ENCODE measurements around the gene CCDC7.

The CCDC7 gene

DNA sequence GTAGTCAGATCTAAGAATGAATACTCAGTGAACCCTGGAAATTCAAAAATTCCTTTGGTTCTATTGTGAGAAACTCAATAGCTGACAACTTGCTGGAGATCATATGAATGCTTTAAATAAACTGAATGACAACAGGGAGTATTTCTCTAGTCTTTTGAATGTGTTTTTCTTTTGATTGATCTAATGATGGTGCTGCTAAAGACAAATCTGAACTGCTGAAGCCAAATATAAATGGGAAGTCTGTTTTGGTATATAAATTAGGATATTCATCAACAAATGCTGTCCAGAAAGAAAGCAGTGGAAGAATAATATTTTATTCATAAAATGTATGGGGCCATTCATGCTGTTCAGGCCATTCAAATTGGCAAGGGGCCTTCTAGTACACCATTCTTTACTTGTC, 432.7 kb downstream of the CCDC7 start:
- Histone ChIP-seq H3K36me3 (ENCODE audit: insufficient read depth, low read length) (no peaks in the 10 kb centered on the region), H3K4me3 (ENCODE audit: low read length, poor library complexity, severe bottlenecking) (no peak overlapping the region), H3K9me2 (replicated peaks; ENCODE audit: low read depth, low read length) (no peaks in the 10 kb centered on the region), H3K4me1 (ENCODE audit: insufficient read depth, low read length, poor library complexity, severe bottlenecking) (no peaks in the 10 kb centered on the region), H3K9me3 (ENCODE audit: insufficient read depth, low read depth, low read length) (no peaks in the 10 kb centered on the region), H3K27me3 (ENCODE audit: insufficient read depth, low read length, poor library complexity, severe bottlenecking) (no peaks in the 10 kb centered on the region), H4K20me1 (ENCODE audit: insufficient read depth, low read length, poor library complexity, severe bottlenecking) (no peaks in the 10 kb centered on the region), H3F3A (ENCODE audit: low read depth) (no peaks in the 10 kb centered on the region), H3K4me2 (ENCODE audit: low read depth, low read length, poor library complexity, severe bottlenecking) (no peak overlapping the region), H3K9ac (ENCODE audit: low read depth, low read length, poor library complexity, severe bottlenecking) (no peak overlapping the region), H2AFZ (ENCODE audit: low read length) (no peak overlapping the region), H3K79me2 (ENCODE audit: insufficient read depth, low read length) (no peaks in the 10 kb centered on the region)
- TF ChIP-seq, protein P1, sequence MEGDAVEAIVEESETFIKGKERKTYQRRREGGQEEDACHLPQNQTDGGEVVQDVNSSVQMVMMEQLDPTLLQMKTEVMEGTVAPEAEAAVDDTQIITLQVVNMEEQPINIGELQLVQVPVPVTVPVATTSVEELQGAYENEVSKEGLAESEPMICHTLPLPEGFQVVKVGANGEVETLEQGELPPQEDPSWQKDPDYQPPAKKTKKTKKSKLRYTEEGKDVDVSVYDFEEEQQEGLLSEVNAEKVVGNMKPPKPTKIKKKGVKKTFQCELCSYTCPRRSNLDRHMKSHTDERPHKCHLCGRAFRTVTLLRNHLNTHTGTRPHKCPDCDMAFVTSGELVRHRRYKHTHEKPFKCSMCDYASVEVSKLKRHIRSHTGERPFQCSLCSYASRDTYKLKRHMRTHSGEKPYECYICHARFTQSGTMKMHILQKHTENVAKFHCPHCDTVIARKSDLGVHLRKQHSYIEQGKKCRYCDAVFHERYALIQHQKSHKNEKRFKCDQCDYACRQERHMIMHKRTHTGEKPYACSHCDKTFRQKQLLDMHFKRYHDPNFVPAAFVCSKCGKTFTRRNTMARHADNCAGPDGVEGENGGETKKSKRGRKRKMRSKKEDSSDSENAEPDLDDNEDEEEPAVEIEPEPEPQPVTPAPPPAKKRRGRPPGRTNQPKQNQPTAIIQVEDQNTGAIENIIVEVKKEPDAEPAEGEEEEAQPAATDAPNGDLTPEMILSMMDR (conservative IDR thresholded peaks at IDR 0.05; ENCODE audit: low read length), result no peak
- no peak for TF ChIP-seq EZH2phosphoT487 (IDR thresholded peaks at IDR 0.05; ENCODE audit: borderline replicate concordance)

GRCh38 chr10:32882076-32882475, 436.1 kb downstream of the CCDC7 start:
- Histone ChIP-seq H3F3A (ENCODE audit: low read depth) (no peaks in the 10 kb centered on the region), H3K27me3 (ENCODE audit: insufficient read depth, low read length, poor library complexity, severe bottlenecking) (no peaks in the 10 kb centered on the region), H3K9me2 (replicated peaks; ENCODE audit: low read depth, low read length) (no peaks in the 10 kb centered on the region), H3K36me3 (ENCODE audit: insufficient read depth, low read length) (no peaks in the 10 kb centered on the region), H3K4me3 (ENCODE audit: low read length, poor library complexity, severe bottlenecking) (no peak overlapping the region), H3K4me2 (ENCODE audit: low read depth, low read length, poor library complexity, severe bottlenecking) (no peak overlapping the region), H2AFZ (ENCODE audit: low read length) (no peak overlapping the region), H3K9ac (ENCODE audit: low read depth, low read length, poor library complexity, severe bottlenecking) (no peak overlapping the region), H4K20me1 (ENCODE audit: insufficient read depth, low read length, poor library complexity, severe bottlenecking) (no peaks in the 10 kb centered on the region), H3K79me2 (ENCODE audit: insufficient read depth, low read length) (no peaks in the 10 kb centered on the region), H3K4me1 (ENCODE audit: insufficient read depth, low read length, poor library complexity, severe bottlenecking) (no peaks in the 10 kb centered on the region), H3K9me3 (ENCODE audit: insufficient read depth, low read depth, low read length) (no peaks in the 10 kb centered on the region)
- TF ChIP-seq EZH2phosphoT487 (IDR thresholded peaks at IDR 0.05; ENCODE audit: borderline replicate concordance), result no peak
- TF ChIP-seq, protein P1 (conservative IDR thresholded peaks at IDR 0.05; ENCODE audit: low read length), result no peak

- H3K4me1 ChIP-seq (ENCODE audit: insufficient read depth, low read length, poor library complexity, severe bottlenecking), result peaks cover 7% of the 10 kb centered on the region
- no peak overlapping the region for H3K4me3 ChIP-seq (ENCODE audit: low read length, poor library complexity, severe bottlenecking)
- no peaks in the 10 kb centered on the region for H4K20me1 ChIP-seq (ENCODE audit: insufficient read depth, low read length, poor library complexity, severe bottlenecking)
- H3K27me3 ChIP-seq (ENCODE audit: insufficient read depth, low read length, poor library complexity, severe bottlenecking), result no peaks in the 10 kb centered on the region
- H3K79me2 ChIP-seq (ENCODE audit: insufficient read depth, low read length), result no peaks in the 10 kb centered on the region
- H3K9me2 ChIP-seq (replicated peaks; ENCODE audit: low read depth, low read length), result no peaks in the 10 kb centered on the region
- no peaks in the 10 kb centered on the region for H3K9me3 ChIP-seq (ENCODE audit: insufficient read depth, low read depth, low read length)
- H2AFZ ChIP-seq (ENCODE audit: low read length), result no peak overlapping the region
- no peak overlapping the region for H3K9ac ChIP-seq (ENCODE audit: low read depth, low read length, poor library complexity, severe bottlenecking)
- H3K36me3 ChIP-seq (ENCODE audit: insufficient read depth, low read length), result no peaks in the 10 kb centered on the region
- TF ChIP-seq, protein P1 (conservative IDR thresholded peaks at IDR 0.05; ENCODE audit: low read length), result no peak
- no peak for TF ChIP-seq EZH2phosphoT487 (IDR thresholded peaks at IDR 0.05; ENCODE audit: borderline replicate concordance)
- H3K4me2 ChIP-seq (ENCODE audit: low read depth, low read length, poor library complexity, severe bottlenecking), result no peak overlapping the region
- no peaks in the 10 kb centered on the region for H3F3A ChIP-seq (ENCODE audit: low read depth)
These were observed 441.5 kb downstream of the CCDC7 start for GRCh38 chr10:32887481-32887880.
